NB4 (cell line): Measurements from ENCODE around the gene MFN2.

ENCODE experiments used
- CTCF ChIP-seq: IDR thresholded peaks from one replicate; pipeline ENCODE4 v1.5.1; 2012; ENCODE audit warnings: low read depth, low read length
- POLR2A ChIP-seq: IDR thresholded peaks from 2 replicates; pipeline ENCODE4 v1.6.1; 2011; ENCODE audit warnings: mild to moderate bottlenecking; ENCODE audit not compliant: insufficient read length; ENCODE audit errors: extremely low read depth

- TF ChIP-seq CTCF (no peak), POLR2A (no peak)
These were observed 58.3 kb downstream of the MFN2 start for GRCh38 chr1:12038356-12039163.
